Subcutaneous abdominal adipose tissue (tissue), 5 donors: ENCODE results near the gene XPO5.
"Not testable (repeated sequence)": the region's sequence is repeated elsewhere in the genome, so short reads cannot be mapped to it uniquely, and the experiment has no call there.

Experiments used
- H3K27ac ChIP-seq: one replicate; pipeline ENCODE4 v1.7.0; 2013; ENCODE audit warnings: low read depth, mild to moderate bottlenecking, inconsistent platforms, low read length, moderate library complexity
- H3K27me3 ChIP-seq, 5 donors: one replicate each; pipeline ENCODE4 v1.7.0; 2013; ENCODE audit warnings: low read length in 5 of 5, inconsistent platforms in 1 of 5; ENCODE audit not compliant: control insufficient read depth in 5 of 5, insufficient read depth in 4 of 5
- H3K36me3 ChIP-seq, 5 donors: one replicate each; pipeline ENCODE4 v1.7.0; 2013; ENCODE audit warnings: low read length in 5 of 5; ENCODE audit not compliant: control insufficient read depth in 5 of 5, insufficient read depth in 5 of 5
- H3K4me1 ChIP-seq, 5 donors: one replicate each; pipeline ENCODE4 v1.7.0; 2013; ENCODE audit warnings: low read length in 5 of 5, mild to moderate bottlenecking in 3 of 5, moderate library complexity in 1 of 5; ENCODE audit not compliant: control insufficient read depth in 5 of 5, insufficient read depth in 5 of 5
- H3K4me3 ChIP-seq, 5 donors: one replicate each; pipeline ENCODE4 v1.7.0; 2013; ENCODE audit warnings: low read length in 5 of 5, low read depth in 1 of 5
- H3K9ac ChIP-seq, 5 donors: one replicate each; pipeline ENCODE4 v1.7.0; 2013; ENCODE audit warnings: low read length in 5 of 5, mild to moderate bottlenecking in 4 of 5, moderate library complexity in 3 of 5
- H3K9me3 ChIP-seq, 5 donors: one replicate each; pipeline ENCODE4 v1.7.0; 2013; ENCODE audit warnings: low read length in 5 of 5; ENCODE audit not compliant: control insufficient read depth in 5 of 5
- donor health status: healthy.
- donor health status: healthy.
- donor health status: healthy.
- donor health status: healthy.
- donor health status: healthy.

The XPO5 gene

DNA sequence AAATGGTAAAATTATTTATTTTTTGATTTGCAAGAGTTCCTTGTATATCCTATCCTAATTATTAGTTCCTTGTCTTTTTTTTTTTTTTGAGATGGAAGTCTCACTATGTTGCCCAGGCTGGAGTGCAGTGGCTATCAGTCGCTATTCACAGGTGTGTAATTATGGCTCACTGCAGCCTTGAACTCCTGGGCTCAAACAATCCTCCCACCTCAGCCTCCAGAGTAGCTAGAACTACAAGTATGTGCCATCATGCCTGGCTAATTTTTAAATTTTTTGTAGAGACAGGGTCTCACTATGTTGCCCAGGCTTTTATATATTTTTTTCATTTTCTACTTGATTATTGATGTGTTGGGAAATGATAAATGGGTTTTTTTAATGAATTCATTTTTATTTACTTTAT, 13.7 kb upstream of the XPO5 start:
- not testable (repeated sequence) for H3K27ac ChIP-seq, H3K9ac ChIP-seq, H3K27me3 ChIP-seq, H3K9me3 ChIP-seq, H3K4me1 ChIP-seq, H3K4me3 ChIP-seq
- H3K36me3 ChIP-seq, result peaks cover 20 to 40% (median 33%) of the 10 kb centered on the region in 5 donors

GRCh38 chr6:43588194-43588593, 12.4 kb upstream of the XPO5 start:
- no peaks in the 10 kb centered on the region for H3K9me3 ChIP-seq
- no peak overlapping the region for H3K27ac ChIP-seq
- no peaks in the 10 kb centered on the region for H3K27me3 ChIP-seq
- no peak overlapping the region for H3K4me3 ChIP-seq
- no peaks in the 10 kb centered on the region for H3K4me1 ChIP-seq
- H3K36me3 ChIP-seq, result peaks cover 29 to 50% (median 47%) of the 10 kb centered on the region in 5 donors
- no peak overlapping the region for H3K9ac ChIP-seq

GRCh38 chr6:43584892-43585570, 9.2 kb upstream of the XPO5 start:
- no peaks in the 10 kb centered on the region for H3K27me3 ChIP-seq
- H3K4me1 ChIP-seq, result no peaks in the 10 kb centered on the region
- no peak overlapping the region for H3K27ac ChIP-seq
- H3K4me3 ChIP-seq, result no peak overlapping the region
- no peaks in the 10 kb centered on the region for H3K9me3 ChIP-seq
- no peak overlapping the region for H3K9ac ChIP-seq
- H3K36me3 ChIP-seq, result peaks cover 27 to 59% (median 51%) of the 10 kb centered on the region in 5 donors

DNA sequence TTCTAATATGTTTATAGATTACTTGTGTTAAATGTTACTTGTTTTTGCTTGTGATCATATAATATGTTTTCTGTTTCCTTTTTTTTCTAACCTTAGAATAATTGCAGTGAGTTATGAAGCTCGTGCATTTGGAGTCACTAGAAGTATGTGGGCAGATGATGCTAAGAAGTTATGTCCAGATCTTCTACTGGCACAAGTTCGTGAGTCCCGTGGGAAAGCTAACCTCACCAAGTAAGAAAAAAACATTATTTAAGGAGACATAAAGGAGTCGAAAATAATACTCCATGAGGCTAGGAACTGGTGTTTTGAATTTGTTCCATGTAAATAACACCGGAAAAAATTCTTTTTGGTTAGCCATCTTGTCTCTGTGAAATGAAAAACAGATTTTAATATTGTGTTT, 7.1 kb upstream of the XPO5 start:
- H3K27me3 ChIP-seq, result no peaks in the 10 kb centered on the region
- no peak overlapping the region for H3K4me3 ChIP-seq
- no peak overlapping the region for H3K9ac ChIP-seq
- H3K36me3 ChIP-seq, result peaks cover 27 to 48% (median 41%) of the 10 kb centered on the region in 5 donors
- no peaks in the 10 kb centered on the region for H3K4me1 ChIP-seq
- no peaks in the 10 kb centered on the region for H3K9me3 ChIP-seq
- no peak overlapping the region for H3K27ac ChIP-seq

- Histone ChIP-seq H3K27me3 (no peaks in the 10 kb centered on the region), H3K4me3 (no peak overlapping the region), H3K27ac (no peak overlapping the region), H3K4me1 (peaks cover 0 to 30% (median 23%) of the 10 kb centered on the region in 5 donors), H3K36me3 (peaks cover 9 to 21% (median 16%) of the 10 kb centered on the region in 5 donors), H3K9me3 (no peaks in the 10 kb centered on the region), H3K9ac (peak overlapping the region in 1 of 5 donors; percentile 46)
These were observed 3.3 kb upstream of the XPO5 start for GRCh38 chr6:43579171-43579570.

- Histone ChIP-seq H3K9me3 (no peaks in the 10 kb centered on the region), H3K27ac (no peak overlapping the region), H3K4me1 (peaks cover 0 to 30% (median 23%) of the 10 kb centered on the region in 5 donors), H3K27me3 (no peaks in the 10 kb centered on the region), H3K4me3 (no peak overlapping the region), H3K36me3 (peaks cover 7 to 16% (median 12%) of the 10 kb centered on the region in 5 donors), H3K9ac (no peak overlapping the region)
These were observed 2.9 kb upstream of the XPO5 start for GRCh38 chr6:43578748-43579147.

- H3K9me3 ChIP-seq, result no peaks in the 10 kb centered on the region
- peak overlapping the region; percentile 66 to 95 (median 87) for H3K9ac ChIP-seq
- peaks cover 22 to 25% (median 24%) of the 10 kb centered on the region in 5 donors for H3K36me3 ChIP-seq
- peak overlapping the region; percentile 96 to 100 (median 99) for H3K4me3 ChIP-seq
- H3K27me3 ChIP-seq, result no peaks in the 10 kb centered on the region
- peak overlapping the region; percentile 60 for H3K27ac ChIP-seq
- H3K4me1 ChIP-seq, result peaks cover 0 to 30% (median 23%) of the 10 kb centered on the region in 5 donors
These were observed 600 bp downstream of the XPO5 start for GRCh38 chr6:43575105-43575771.

- peaks cover 27 to 53% (median 39%) of the 10 kb centered on the region in 5 donors for H3K36me3 ChIP-seq
These were observed 3.8 kb downstream of the XPO5 start for GRCh38 chr6:43572015-43572414.

GRCh38 chr6:43570876-43571441, 4.9 kb downstream of the XPO5 start:
- peaks cover 0 to 13% (median 9%) of the 10 kb centered on the region in 5 donors for H3K4me1 ChIP-seq
- H3K27ac ChIP-seq, result no peak overlapping the region
- H3K4me3 ChIP-seq, result no peak overlapping the region
- H3K9ac ChIP-seq, result no peak overlapping the region
- H3K9me3 ChIP-seq, result no peaks in the 10 kb centered on the region
- H3K36me3 ChIP-seq, result peaks cover 28 to 60% (median 43%) of the 10 kb centered on the region in 5 donors
- no peaks in the 10 kb centered on the region for H3K27me3 ChIP-seq

More at GRCh38 chr6:43572015-43572414, 3.8 kb downstream of the XPO5 start:
- no peak overlapping the region for H3K9ac ChIP-seq
- no peaks in the 10 kb centered on the region for H3K27me3 ChIP-seq
- H3K9me3 ChIP-seq, result no peaks in the 10 kb centered on the region
- no peak overlapping the region for H3K4me3 ChIP-seq
- peaks cover 0 to 22% (median 19%) of the 10 kb centered on the region in 5 donors for H3K4me1 ChIP-seq
- no peak overlapping the region for H3K27ac ChIP-seq

DNA sequence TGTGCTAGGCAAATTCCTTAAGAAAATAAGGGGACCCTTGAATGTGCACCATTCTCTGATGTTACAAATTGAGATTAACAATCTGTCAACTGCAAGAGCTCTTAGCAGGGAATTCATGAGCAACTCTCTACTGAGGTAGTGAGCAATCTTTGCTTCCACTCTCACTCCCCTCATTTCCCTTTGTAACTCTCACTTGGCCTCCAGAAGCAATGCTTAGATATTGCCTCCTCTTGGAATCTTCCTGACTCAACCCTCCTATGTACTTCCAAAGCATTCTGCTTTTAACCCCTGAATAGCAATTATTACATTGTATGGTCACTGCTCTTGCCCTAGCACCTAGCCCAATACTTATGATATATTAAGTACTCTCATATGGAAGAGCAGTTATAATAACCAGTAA, 16.5 kb downstream of the XPO5 start:
- no peak overlapping the region for H3K4me3 ChIP-seq
- H3K9me3 ChIP-seq, result no peaks in the 10 kb centered on the region
- no peaks in the 10 kb centered on the region for H3K4me1 ChIP-seq
- no peak overlapping the region for H3K9ac ChIP-seq
- no peak overlapping the region for H3K27ac ChIP-seq
- peaks cover 50 to 92% (median 77%) of the 10 kb centered on the region in 5 donors for H3K36me3 ChIP-seq
- H3K27me3 ChIP-seq, result no peaks in the 10 kb centered on the region
